ENCODE measurements around the gene ANXA11. TPM values are rescaled to one million over a fixed set of nuclear protein-coding genes. Genes with fewer than 3 reads are reported as not detected.

The ANXA11 gene
- total and polyA plus RNA-seq, 2 experiments from 2014 or later: 92.8 to 168 TPM

GRCh38 chr10:80108576-80109239 is 96.6 kb downstream of the ANXA11 start:
- no peak for DNase-seq (ENCODE audit: low spot score)
- Histone ChIP-seq H2AFZ (no peak overlapping the region), H4K20me1 (ENCODE audit: insufficient read depth, poor library complexity, severe bottlenecking) (no peaks in the 10 kb centered on the region), H3K36me3 (replicated peaks; ENCODE audit: insufficient read depth, low read depth) (no peaks in the 10 kb centered on the region), H3K79me2 (no peaks in the 10 kb centered on the region), H3K9me2 (replicated peaks; ENCODE audit: insufficient read depth) (no peaks in the 10 kb centered on the region), H3K4me2 (no peak overlapping the region), H3K27me3 (no peaks in the 10 kb centered on the region), H3K27ac (no peak overlapping the region), H3K9me3 (ENCODE audit: low read depth) (no peaks in the 10 kb centered on the region), H3K4me1 (ENCODE audit: insufficient read depth) (peaks cover 12% of the 10 kb centered on the region), H3K4me3 (no peak overlapping the region)
- TF ChIP-seq EZH2phosphoT487 (IDR thresholded peaks at IDR 0.05; ENCODE audit: low read depth, severe bottlenecking, unreplicated experiment): no peak
- no peak for TF ChIP-seq CTCF (IDR thresholded peaks at IDR 0.05; ENCODE audit: poor library complexity)
- no peak for TF ChIP-seq EZH2 (IDR thresholded peaks at IDR 0.05; ENCODE audit: borderline replicate concordance)
- 88% methylated on average over 8 of the region's 8 CpGs for WGBS (ENCODE audit: low lambda C conversion rate, missing lambda C conversion rate)

GRCh38 chr10:80104066-80104926 is 101.0 kb downstream of the ANXA11 start:
- H3K36me3 ChIP-seq (replicated peaks; ENCODE audit: insufficient read depth, low read depth): no peaks in the 10 kb centered on the region
- no peak overlapping the region for H3K4me3 ChIP-seq
- no peak overlapping the region for H2AFZ ChIP-seq
- H3K27ac ChIP-seq: peak overlapping the region; percentile 81
- no peaks in the 10 kb centered on the region for H3K9me3 ChIP-seq (ENCODE audit: low read depth)
- TF ChIP-seq EZH2 (IDR thresholded peaks at IDR 0.05; ENCODE audit: borderline replicate concordance) (no peak), CTCF (IDR thresholded peaks at IDR 0.05; ENCODE audit: poor library complexity) (no peak), EZH2phosphoT487 (IDR thresholded peaks at IDR 0.05; ENCODE audit: low read depth, severe bottlenecking, unreplicated experiment) (no peak)
- H3K79me2 ChIP-seq: no peaks in the 10 kb centered on the region
- H4K20me1 ChIP-seq (ENCODE audit: insufficient read depth, poor library complexity, severe bottlenecking): no peaks in the 10 kb centered on the region
- WGBS (ENCODE audit: low lambda C conversion rate, missing lambda C conversion rate): 45% methylated on average over 10 of the region's 10 CpGs
- H3K4me1 ChIP-seq (ENCODE audit: insufficient read depth): peaks cover 14% of the 10 kb centered on the region
- H3K9me2 ChIP-seq (replicated peaks; ENCODE audit: insufficient read depth): no peaks in the 10 kb centered on the region
- peak overlapping the region; percentile 51 for H3K4me2 ChIP-seq
- H3K27me3 ChIP-seq: no peaks in the 10 kb centered on the region
- peak; percentile 67 for DNase-seq (ENCODE audit: low spot score)

Small RNA genes within 50 kb of the gene (small RNA-seq; reads per million reads assigned to genes)
- not detected for gene RPS12P2

Other genes with a start within 250 kb of the ANXA11 start
- 17.1 and 22.1 TPM in 2 replicates for gene TMEM254, start 126.9 kb downstream of the ANXA11 start, total RNA-seq
- 29.6 and 33.7 TPM in 2 replicates for gene TMEM254, start 126.9 kb downstream of the ANXA11 start, polyA plus RNA-seq
- 11.4 and 14.8 TPM in 2 replicates for gene PLAC9, start 72.8 kb downstream of the ANXA11 start, total RNA-seq
- 83.3 and 92.9 TPM in 2 replicates for gene PLAC9, start 72.8 kb downstream of the ANXA11 start, polyA plus RNA-seq
- gene MAT1A, start 84.1 kb upstream of the ANXA11 start, total RNA-seq: 50.0 and 62.1 TPM in 2 replicates
- gene MAT1A, start 84.1 kb upstream of the ANXA11 start, polyA plus RNA-seq: 20.1 and 38.3 TPM in 2 replicates
- gene DYDC1, start 151.2 kb upstream of the ANXA11 start, total RNA-seq: not detected in 2 replicates
- not detected in 2 replicates for gene DYDC1, start 151.2 kb upstream of the ANXA11 start, polyA plus RNA-seq
- gene DYDC2, start 151.2 kb upstream of the ANXA11 start, total RNA-seq: 0.56 and 0.80 TPM in 2 replicates
- gene DYDC2, start 151.2 kb upstream of the ANXA11 start, polyA plus RNA-seq: 0.72 TPM in 1 of 2 replicates, not detected in the other
- 159 and 166 TPM in 2 replicates for gene PRXL2A, start 203.0 kb upstream of the ANXA11 start, total RNA-seq
- gene PRXL2A, start 203.0 kb upstream of the ANXA11 start, polyA plus RNA-seq: 214 and 222 TPM in 2 replicates
- gene TSPAN14, start 248.8 kb upstream of the ANXA11 start, total RNA-seq: 55.1 and 65.9 TPM in 2 replicates
- gene TSPAN14, start 248.8 kb upstream of the ANXA11 start, polyA plus RNA-seq: 90.4 and 104 TPM in 2 replicates

All from hepatocyte (in vitro differentiated cells).